ENCODE results near the gene ABHD16B. TPM values are rescaled to one million over a fixed set of nuclear protein-coding genes. Genes with fewer than 3 reads are reported as not detected.

Gene ABHD16B
- total and polyA plus RNA-seq, 2 of the 13 experiments (the other 11 are each of a cell fraction or from before 2014, with no cell fraction given): not detected

DNA sequence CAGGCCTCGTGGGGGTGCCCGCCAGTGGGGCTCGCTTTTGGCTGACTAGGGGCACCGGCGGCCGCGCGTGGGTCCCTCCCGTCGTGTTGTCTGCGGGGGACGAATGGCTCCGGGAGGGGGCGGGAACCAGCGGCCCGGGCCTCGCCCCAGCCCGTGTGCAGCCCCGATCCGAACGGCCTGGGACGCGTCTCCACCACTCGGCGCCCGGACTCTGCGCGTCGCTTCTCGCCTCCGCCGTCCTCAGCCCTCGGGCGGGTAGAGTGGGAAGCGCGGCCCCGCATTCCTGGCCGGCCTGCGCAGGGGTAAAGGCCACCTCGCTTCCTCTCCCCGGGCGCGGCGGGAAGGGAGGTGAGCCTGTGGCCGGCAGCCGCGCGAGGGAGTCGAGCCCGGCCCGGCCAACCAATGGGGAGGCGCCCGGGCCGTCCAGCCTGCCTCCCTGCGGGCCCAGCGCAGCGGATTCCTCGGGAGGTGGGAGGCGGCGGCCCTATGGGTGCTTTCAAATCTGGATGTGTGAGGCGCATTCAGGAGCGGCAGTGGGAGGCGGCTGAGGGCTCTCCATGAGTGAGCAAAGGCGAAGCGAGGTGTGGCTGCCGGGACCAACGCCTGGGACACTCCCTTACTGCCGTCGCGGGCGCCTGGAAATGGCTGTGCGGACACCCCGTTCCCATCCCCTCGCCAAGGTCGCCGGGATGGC is 29.2 kb upstream of the ABHD16B start (continued):
- TF ChIP-seq, protein P1, sequence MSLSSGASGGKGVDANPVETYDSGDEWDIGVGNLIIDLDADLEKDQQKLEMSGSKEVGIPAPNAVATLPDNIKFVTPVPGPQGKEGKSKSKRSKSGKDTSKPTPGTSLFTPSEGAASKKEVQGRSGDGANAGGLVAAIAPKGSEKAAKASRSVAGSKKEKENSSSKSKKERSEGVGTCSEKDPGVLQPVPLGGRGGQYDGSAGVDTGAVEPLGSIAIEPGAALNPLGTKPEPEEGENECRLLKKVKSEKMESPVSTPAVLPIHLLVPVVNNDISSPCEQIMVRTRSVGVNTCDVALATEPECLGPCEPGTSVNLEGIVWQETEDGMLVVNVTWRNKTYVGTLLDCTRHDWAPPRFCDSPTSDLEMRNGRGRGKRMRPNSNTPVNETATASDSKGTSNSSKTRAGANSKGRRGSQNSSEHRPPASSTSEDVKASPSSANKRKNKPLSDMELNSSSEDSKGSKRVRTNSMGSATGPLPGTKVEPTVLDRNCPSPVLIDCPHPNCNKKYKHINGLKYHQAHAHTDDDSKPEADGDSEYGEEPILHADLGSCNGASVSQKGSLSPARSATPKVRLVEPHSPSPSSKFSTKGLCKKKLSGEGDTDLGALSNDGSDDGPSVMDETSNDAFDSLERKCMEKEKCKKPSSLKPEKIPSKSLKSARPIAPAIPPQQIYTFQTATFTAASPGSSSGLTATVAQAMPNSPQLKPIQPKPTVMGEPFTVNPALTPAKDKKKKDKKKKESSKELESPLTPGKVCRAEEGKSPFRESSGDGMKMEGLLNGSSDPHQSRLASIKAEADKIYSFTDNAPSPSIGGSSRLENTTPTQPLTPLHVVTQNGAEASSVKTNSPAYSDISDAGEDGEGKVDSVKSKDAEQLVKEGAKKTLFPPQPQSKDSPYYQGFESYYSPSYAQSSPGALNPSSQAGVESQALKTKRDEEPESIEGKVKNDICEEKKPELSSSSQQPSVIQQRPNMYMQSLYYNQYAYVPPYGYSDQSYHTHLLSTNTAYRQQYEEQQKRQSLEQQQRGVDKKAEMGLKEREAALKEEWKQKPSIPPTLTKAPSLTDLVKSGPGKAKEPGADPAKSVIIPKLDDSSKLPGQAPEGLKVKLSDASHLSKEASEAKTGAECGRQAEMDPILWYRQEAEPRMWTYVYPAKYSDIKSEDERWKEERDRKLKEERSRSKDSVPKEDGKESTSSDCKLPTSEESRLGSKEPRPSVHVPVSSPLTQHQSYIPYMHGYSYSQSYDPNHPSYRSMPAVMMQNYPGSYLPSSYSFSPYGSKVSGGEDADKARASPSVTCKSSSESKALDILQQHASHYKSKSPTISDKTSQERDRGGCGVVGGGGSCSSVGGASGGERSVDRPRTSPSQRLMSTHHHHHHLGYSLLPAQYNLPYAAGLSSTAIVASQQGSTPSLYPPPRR (CRISPR knock-in tag; IDR thresholded peaks at IDR 0.05; ENCODE audit: borderline replicate concordance): peak; percentile 22; the same call in 1 of the 2 replicates
- TF ChIP-seq, protein P2, sequence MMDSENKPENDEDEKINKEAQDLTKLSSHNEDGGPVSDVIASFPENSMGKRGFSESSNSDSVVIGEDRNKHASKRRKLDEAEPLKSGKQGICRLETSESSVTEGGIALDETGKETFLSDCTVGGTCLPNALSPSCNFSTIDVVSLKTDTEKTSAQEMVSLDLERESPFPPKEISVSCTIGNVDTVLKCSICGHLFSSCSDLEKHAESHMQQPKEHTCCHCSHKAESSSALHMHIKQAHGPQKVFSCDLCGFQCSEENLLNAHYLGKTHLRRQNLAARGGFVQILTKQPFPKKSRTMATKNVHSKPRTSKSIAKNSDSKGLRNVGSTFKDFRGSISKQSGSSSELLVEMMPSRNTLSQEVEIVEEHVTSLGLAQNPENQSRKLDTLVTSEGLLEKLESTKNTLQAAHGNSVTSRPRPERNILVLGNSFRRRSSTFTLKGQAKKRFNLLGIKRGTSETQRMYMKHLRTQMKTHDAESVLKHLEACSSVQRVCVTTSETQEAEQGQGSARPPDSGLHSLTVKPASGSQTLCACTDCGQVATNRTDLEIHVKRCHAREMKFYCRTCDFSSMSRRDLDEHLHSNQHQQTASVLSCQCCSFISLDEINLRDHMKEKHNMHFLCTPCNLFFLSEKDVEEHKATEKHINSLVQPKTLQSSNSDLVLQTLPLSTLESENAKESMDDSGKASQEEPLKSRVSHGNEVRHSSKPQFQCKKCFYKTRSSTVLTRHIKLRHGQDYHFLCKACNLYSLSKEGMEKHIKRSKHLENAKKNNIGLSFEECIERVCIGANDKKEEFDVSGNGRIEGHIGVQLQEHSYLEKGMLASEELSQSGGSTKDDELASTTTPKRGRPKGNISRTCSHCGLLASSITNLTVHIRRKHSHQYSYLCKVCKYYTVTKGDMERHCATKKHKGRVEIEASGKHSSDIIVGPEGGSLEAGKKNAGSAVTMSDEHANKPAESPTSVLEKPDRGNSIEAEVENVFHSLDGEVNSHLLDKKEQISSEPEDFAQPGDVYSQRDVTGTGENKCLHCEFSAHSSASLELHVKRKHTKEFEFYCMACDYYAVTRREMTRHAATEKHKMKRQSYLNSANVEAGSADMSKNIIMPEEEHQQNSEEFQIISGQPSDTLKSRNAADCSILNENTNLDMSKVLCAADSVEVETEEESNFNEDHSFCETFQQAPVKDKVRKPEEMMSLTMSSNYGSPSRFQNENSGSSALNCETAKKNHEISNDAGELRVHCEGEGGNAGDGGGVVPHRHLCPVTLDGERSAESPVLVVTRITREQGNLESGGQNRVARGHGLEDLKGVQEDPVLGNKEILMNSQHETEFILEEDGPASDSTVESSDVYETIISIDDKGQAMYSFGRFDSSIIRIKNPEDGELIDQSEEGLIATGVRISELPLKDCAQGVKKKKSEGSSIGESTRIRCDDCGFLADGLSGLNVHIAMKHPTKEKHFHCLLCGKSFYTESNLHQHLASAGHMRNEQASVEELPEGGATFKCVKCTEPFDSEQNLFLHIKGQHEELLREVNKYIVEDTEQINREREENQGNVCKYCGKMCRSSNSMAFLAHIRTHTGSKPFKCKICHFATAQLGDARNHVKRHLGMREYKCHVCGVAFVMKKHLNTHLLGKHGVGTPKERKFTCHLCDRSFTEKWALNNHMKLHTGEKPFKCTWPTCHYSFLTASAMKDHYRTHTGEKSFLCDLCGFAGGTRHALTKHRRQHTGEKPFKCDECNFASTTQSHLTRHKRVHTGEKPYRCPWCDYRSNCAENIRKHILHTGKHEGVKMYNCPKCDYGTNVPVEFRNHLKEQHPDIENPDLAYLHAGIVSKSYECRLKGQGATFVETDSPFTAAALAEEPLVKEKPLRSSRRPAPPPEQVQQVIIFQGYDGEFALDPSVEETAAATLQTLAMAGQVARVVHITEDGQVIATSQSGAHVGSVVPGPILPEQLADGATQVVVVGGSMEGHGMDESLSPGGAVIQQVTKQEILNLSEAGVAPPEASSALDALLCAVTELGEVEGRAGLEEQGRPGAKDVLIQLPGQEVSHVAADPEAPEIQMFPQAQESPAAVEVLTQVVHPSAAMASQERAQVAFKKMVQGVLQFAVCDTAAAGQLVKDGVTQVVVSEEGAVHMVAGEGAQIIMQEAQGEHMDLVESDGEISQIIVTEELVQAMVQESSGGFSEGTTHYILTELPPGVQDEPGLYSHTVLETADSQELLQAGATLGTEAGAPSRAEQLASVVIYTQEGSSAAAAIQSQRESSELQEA (CRISPR knock-in tag; IDR thresholded peaks at IDR 0.05; ENCODE audit: not compliant biosample characterization): peak; percentile 82
- 0 out of 2 replicates have a peak, but pooled peaks have one; percentile 17 for TF ChIP-seq ZNF674 (CRISPR knock-in tag; IDR thresholded peaks at IDR 0.05; ENCODE audit: low read depth)
- peak; percentile 71; the same call in 1 of the 2 replicates for TF ChIP-seq BRD4 (CRISPR knock-in tag; IDR thresholded peaks at IDR 0.05)
- peak; percentile 84 for TF ChIP-seq NFKB2 (CRISPR knock-in tag; IDR thresholded peaks at IDR 0.05; ENCODE audit: borderline replicate concordance)
- TF ChIP-seq, protein P3, sequence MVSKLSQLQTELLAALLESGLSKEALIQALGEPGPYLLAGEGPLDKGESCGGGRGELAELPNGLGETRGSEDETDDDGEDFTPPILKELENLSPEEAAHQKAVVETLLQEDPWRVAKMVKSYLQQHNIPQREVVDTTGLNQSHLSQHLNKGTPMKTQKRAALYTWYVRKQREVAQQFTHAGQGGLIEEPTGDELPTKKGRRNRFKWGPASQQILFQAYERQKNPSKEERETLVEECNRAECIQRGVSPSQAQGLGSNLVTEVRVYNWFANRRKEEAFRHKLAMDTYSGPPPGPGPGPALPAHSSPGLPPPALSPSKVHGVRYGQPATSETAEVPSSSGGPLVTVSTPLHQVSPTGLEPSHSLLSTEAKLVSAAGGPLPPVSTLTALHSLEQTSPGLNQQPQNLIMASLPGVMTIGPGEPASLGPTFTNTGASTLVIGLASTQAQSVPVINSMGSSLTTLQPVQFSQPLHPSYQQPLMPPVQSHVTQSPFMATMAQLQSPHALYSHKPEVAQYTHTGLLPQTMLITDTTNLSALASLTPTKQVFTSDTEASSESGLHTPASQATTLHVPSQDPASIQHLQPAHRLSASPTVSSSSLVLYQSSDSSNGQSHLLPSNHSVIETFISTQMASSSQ (IDR thresholded peaks at IDR 0.05; ENCODE audit: low read depth): no peak
- TF ChIP-seq, protein P3 (CRISPR knock-in tag; IDR thresholded peaks at IDR 0.05; ENCODE audit: borderline replicate concordance): peak; percentile 9; the same call in 1 of the 2 replicates
- TF ChIP-seq, protein P4, sequence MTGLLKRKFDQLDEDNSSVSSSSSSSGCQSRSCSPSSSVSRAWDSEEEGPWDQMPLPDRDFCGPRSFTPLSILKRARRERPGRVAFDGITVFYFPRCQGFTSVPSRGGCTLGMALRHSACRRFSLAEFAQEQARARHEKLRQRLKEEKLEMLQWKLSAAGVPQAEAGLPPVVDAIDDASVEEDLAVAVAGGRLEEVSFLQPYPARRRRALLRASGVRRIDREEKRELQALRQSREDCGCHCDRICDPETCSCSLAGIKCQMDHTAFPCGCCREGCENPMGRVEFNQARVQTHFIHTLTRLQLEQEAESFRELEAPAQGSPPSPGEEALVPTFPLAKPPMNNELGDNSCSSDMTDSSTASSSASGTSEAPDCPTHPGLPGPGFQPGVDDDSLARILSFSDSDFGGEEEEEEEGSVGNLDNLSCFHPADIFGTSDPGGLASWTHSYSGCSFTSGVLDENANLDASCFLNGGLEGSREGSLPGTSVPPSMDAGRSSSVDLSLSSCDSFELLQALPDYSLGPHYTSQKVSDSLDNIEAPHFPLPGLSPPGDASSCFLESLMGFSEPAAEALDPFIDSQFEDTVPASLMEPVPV (CRISPR knock-in tag; IDR thresholded peaks at IDR 0.05): peak; percentile 69; the same call in 1 of the 2 replicates

Measured in HepG2 (cell line).